H9 (cell line): ENCODE results near the gene CORO2B. TPM values are rescaled to one million over a fixed set of nuclear protein-coding genes. Genes with fewer than 3 reads are reported as not detected.

Source experiments
- DNase-seq: peaks from one replicate; pipeline ENCODE4 v3.0.0-alpha.2; 2017
- H2AFZ ChIP-seq: one replicate; pipeline ENCODE4 v1.6.1; 2013; ENCODE audit warnings: mild to moderate bottlenecking, low read length, control low read depth, moderate library complexity
- H2AK5ac ChIP-seq: 2 replicates; pipeline ENCODE4 v1.6.1; 2013; ENCODE audit warnings: low read length, control low read depth, mixed read lengths; ENCODE audit not compliant: insufficient read length
- H2BK120ac ChIP-seq: one replicate; pipeline ENCODE4 v1.6.1; 2013; ENCODE audit warnings: low read depth, mild to moderate bottlenecking, low read length, control low read depth, inconsistent platforms; ENCODE audit not compliant: poor library complexity, severe bottlenecking
- H2BK12ac ChIP-seq: 2 replicates; pipeline ENCODE4 v1.6.1; 2013; ENCODE audit warnings: low read length, control low read depth, mixed read lengths, low read depth; ENCODE audit not compliant: insufficient read length
- H2BK15ac ChIP-seq: 2 replicates; pipeline ENCODE4 v1.6.1; 2013; ENCODE audit warnings: low read depth, low read length, control low read depth
- H2BK20ac ChIP-seq: one replicate; pipeline ENCODE4 v1.6.1; 2013; ENCODE audit warnings: low read depth, mild to moderate bottlenecking, low read length, control low read depth, inconsistent platforms; ENCODE audit not compliant: poor library complexity, severe bottlenecking
- H2BK5ac ChIP-seq: 2 replicates; pipeline ENCODE4 v1.6.1; 2013; ENCODE audit warnings: low read length, control low read depth, mixed read lengths; ENCODE audit not compliant: insufficient read length
- H3K14ac ChIP-seq: 2 replicates; pipeline ENCODE4 v1.6.1; 2013; ENCODE audit warnings: low read length, control low read depth; ENCODE audit not compliant: insufficient read depth
- H3K18ac ChIP-seq: 2 replicates; pipeline ENCODE4 v1.6.1; 2013; ENCODE audit warnings: low read depth, mild to moderate bottlenecking, mixed read lengths, low read length, control low read depth; ENCODE audit not compliant: insufficient read length
- H3K23ac ChIP-seq: 2 replicates; pipeline ENCODE4 v1.6.1; 2013; ENCODE audit warnings: low read length, control low read depth, mixed read lengths, low read depth; ENCODE audit not compliant: insufficient read length
- H3K23me2 ChIP-seq: 2 replicates; pipeline ENCODE4 v1.6.1; 2013; ENCODE audit warnings: low read depth, mild to moderate bottlenecking, mixed read lengths, low read length, control low read depth; ENCODE audit not compliant: insufficient read length, poor library complexity, severe bottlenecking
- H3K27ac ChIP-seq: 2 replicates; pipeline ENCODE4 v1.5.1; 2013; ENCODE audit warnings: low read length, control low read depth, mixed read lengths, low read depth; ENCODE audit not compliant: insufficient read length
- H3K27me3 ChIP-seq: 2 replicates; pipeline ENCODE4 v1.6.1; 2013; ENCODE audit warnings: low read length, control low read depth, inconsistent platforms; ENCODE audit not compliant: insufficient read depth
- H3K4ac ChIP-seq: 2 replicates; pipeline ENCODE4 v1.6.1; 2013; ENCODE audit warnings: low read depth, mild to moderate bottlenecking, control low read depth, inconsistent platforms, low read length, moderate library complexity
- H3K4me1 ChIP-seq: 2 replicates; pipeline ENCODE4 v1.6.1; 2013; ENCODE audit warnings: low read length, control low read depth, inconsistent platforms; ENCODE audit not compliant: insufficient read depth
- H3K4me2 ChIP-seq: 2 replicates; pipeline ENCODE4 v1.6.1; 2013; ENCODE audit warnings: low read length, control low read depth, mixed read lengths; ENCODE audit not compliant: insufficient read length, insufficient read depth
- H3K56ac ChIP-seq: 2 replicates; pipeline ENCODE4 v1.6.1; 2013; ENCODE audit warnings: low read depth, mild to moderate bottlenecking, mixed read lengths, low read length, control low read depth; ENCODE audit not compliant: insufficient read length
- H3K79me1 ChIP-seq: 2 replicates; pipeline ENCODE4 v1.6.1; 2013; ENCODE audit warnings: low read depth, mild to moderate bottlenecking, moderate library complexity, low read length, control low read depth, inconsistent platforms; ENCODE audit not compliant: insufficient read depth, poor library complexity, severe bottlenecking
- H3K79me2 ChIP-seq: 2 replicates; pipeline ENCODE4 v1.6.1; 2013; ENCODE audit warnings: low read length, control low read depth, inconsistent platforms; ENCODE audit not compliant: insufficient read depth
- H3K9ac ChIP-seq: 2 replicates; pipeline ENCODE4 v1.6.1; 2013; ENCODE audit warnings: low read length, control low read depth, mixed read lengths; ENCODE audit not compliant: insufficient read length; ENCODE audit errors: extremely low read depth
- H3K9me3 ChIP-seq: one replicate; pipeline ENCODE4 v1.6.1; 2013; ENCODE audit warnings: low read depth, low read length, inconsistent platforms; ENCODE audit not compliant: control insufficient read depth
- H3T11ph ChIP-seq: one replicate; pipeline ENCODE4 v1.6.1; 2013; ENCODE audit warnings: mild to moderate bottlenecking, low read length, control low read depth, inconsistent platforms
- H4K20me1 ChIP-seq: one replicate; pipeline ENCODE4 v1.6.1; 2013; ENCODE audit not compliant: control insufficient read depth, insufficient read length, insufficient read depth
- H4K5ac ChIP-seq: 2 replicates; pipeline ENCODE4 v1.6.1; 2013; ENCODE audit warnings: low read depth, mild to moderate bottlenecking, mixed read lengths, low read length, control low read depth; ENCODE audit not compliant: insufficient read length
- H4K8ac ChIP-seq: replicated peaks from 2 replicates; pipeline ENCODE4 v1.6.1; 2013; ENCODE audit warnings: low read length, control low read depth, mixed read lengths, low read depth; ENCODE audit not compliant: insufficient read length
- H4K91ac ChIP-seq: 2 replicates; pipeline ENCODE4 v1.6.1; 2013; ENCODE audit warnings: low read depth, mild to moderate bottlenecking, moderate library complexity, mixed read lengths, low read length, control low read depth; ENCODE audit not compliant: insufficient read length
- H3K27ac Mint-ChIP-seq, 3 experiments: 2 replicates in 2 of 3; 3 replicates in 1 of 3; pipeline ENCODE4 v1.8.0; 2020 to 2021; ENCODE audit warnings: mixed read lengths in 3 of 3, mild to moderate bottlenecking in 1 of 3, moderate library complexity in 1 of 3
- H3K27me3 Mint-ChIP-seq: 2 replicates; pipeline ENCODE4 v1.8.0; 2021; ENCODE audit warnings: low read depth, mild to moderate bottlenecking, moderate library complexity, mixed read lengths
- H3K36me3 Mint-ChIP-seq, 3 experiments: 2 replicates in 2 of 3; 3 replicates in 1 of 3; pipeline ENCODE4 v1.8.0; 2020 to 2021; ENCODE audit warnings: low read depth in 3 of 3, mixed read lengths in 3 of 3; ENCODE audit not compliant: insufficient read depth in 1 of 3
- H3K4me1 Mint-ChIP-seq, 2 experiments: 2 replicates each; pipeline ENCODE4 v1.8.0; 2020; ENCODE audit warnings: mixed read lengths in 2 of 2
- H3K4me3 Mint-ChIP-seq, 2 experiments: 2 replicates in 1 of 2; 3 replicates in 1 of 2; pipeline ENCODE4 v1.8.0; 2020 to 2021; ENCODE audit warnings: mild to moderate bottlenecking in 2 of 2, mixed read lengths in 2 of 2, moderate library complexity in 1 of 2
- H3K9me3 Mint-ChIP-seq, 2 experiments: 2 replicates in 1 of 2; 3 replicates in 1 of 2; pipeline ENCODE4 v1.8.0; 2020; ENCODE audit warnings: mild to moderate bottlenecking in 2 of 2, mixed read lengths in 2 of 2, moderate library complexity in 1 of 2
- WGBS: extraction: QIAGEN DNeasy Blood & Tissue Kit; methylation state at CpG from one replicate; pipeline ENCODE4 v1.1.7; 2013; ENCODE audit warnings: missing lambda C conversion rate, low lambda C conversion rate, mixed read lengths; ENCODE audit not compliant: insufficient read length; ENCODE audit errors: extremely low coverage; 5-methylcytosine and 5-hydroxymethylcytosine counted together
- total RNA-seq: library from RNA; stranded (reverse); gene quantifications from 2 replicates; pipeline ENCODE4 v1.2.1, GENCODE V29; 2021
- TF ChIP-seq, protein P1 (sequence below): fragments of 200-600 bp; sonication (generic); conservative IDR thresholded peaks from 3 replicates; pipeline ENCODE4 v1.8.0; 2021; ENCODE audit warnings: antibody characterized with exemption, mild to moderate bottlenecking

Gene CORO2B
- total RNA-seq, 1 experiment from 2014 or later = 3.1 TPM

DNA sequence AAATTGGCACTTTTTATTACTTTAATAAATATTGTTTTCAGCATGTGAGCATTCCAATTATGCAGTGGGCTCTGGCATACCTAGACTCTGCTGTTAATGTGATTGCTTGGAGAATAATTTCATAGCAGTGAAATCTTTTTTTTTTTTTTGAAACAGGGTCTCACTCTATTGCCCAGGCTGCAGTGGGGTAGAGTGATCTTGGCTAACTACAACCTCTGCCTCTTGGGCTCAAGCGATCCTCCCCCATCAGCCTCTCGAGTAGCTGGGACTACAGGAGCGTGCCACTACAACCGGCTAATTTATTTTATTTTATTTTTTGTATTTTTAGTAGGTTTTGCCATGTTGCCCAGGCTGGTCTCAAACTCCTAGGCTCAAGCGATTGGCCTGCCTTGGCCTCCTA is 14.6 kb upstream of the CORO2B start:
- Histone ChIP-seq H3K27ac (no peak overlapping the region), H3K79me1 (no peaks in the 10 kb centered on the region), H4K8ac (no peak overlapping the region), H2AK5ac (no peak overlapping the region), H3K79me2 (no peaks in the 10 kb centered on the region), H3K9ac (no peak overlapping the region), H2BK12ac (no peak overlapping the region), H3K9me3 (no peaks in the 10 kb centered on the region), H3K56ac (no peak overlapping the region), H3K23me2 (peaks cover 8% of the 10 kb centered on the region), H2BK20ac (no peak overlapping the region), H3K4me2 (no peak overlapping the region), H3K4me1 (peaks cover 2% of the 10 kb centered on the region; the same call in 1 of the 2 replicates), H3K14ac (no peak overlapping the region), H2AFZ (no peak overlapping the region), H4K91ac (no peak overlapping the region), H4K5ac (no peak overlapping the region), H3T11ph (no peak overlapping the region), H3K27me3 (no peaks in the 10 kb centered on the region), H2BK5ac (no peak overlapping the region), H3K4ac (no peak overlapping the region), H3K23ac (no peak overlapping the region), H2BK120ac (no peak overlapping the region), H2BK15ac (no peak overlapping the region), H3K18ac (no peak overlapping the region), H4K20me1 (no peaks in the 10 kb centered on the region)
- H3K4me1 Mint-ChIP-seq = peaks cover 36 to 52% of the 10 kb centered on the region in 2 experiments
- peaks cover 12% of the 10 kb centered on the region for H3K27me3 Mint-ChIP-seq
- H3K27ac Mint-ChIP-seq = no peak overlapping the region
- TF ChIP-seq, protein P1, sequence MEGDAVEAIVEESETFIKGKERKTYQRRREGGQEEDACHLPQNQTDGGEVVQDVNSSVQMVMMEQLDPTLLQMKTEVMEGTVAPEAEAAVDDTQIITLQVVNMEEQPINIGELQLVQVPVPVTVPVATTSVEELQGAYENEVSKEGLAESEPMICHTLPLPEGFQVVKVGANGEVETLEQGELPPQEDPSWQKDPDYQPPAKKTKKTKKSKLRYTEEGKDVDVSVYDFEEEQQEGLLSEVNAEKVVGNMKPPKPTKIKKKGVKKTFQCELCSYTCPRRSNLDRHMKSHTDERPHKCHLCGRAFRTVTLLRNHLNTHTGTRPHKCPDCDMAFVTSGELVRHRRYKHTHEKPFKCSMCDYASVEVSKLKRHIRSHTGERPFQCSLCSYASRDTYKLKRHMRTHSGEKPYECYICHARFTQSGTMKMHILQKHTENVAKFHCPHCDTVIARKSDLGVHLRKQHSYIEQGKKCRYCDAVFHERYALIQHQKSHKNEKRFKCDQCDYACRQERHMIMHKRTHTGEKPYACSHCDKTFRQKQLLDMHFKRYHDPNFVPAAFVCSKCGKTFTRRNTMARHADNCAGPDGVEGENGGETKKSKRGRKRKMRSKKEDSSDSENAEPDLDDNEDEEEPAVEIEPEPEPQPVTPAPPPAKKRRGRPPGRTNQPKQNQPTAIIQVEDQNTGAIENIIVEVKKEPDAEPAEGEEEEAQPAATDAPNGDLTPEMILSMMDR = no peak
- H3K36me3 Mint-ChIP-seq = 0 out of 7 replicates have a peak, but pooled peaks cover 0 to 2% (median 0%) of the 10 kb centered on the region in 3 experiments
- DNase-seq = no peak
- peaks cover 3 to 6% of the 10 kb centered on the region in 2 experiments; a peak in 3 of 5 replicates for H3K9me3 Mint-ChIP-seq
- no peak overlapping the region for H3K4me3 Mint-ChIP-seq
- no CpG with 5 or more reads among the region's 5 CpGs for WGBS
